Lower leg skin (tissue), 4 donors: ENCODE data around the gene CUL7. TPM values are rescaled to one million over a fixed set of nuclear protein-coding genes. Genes with fewer than 3 reads are reported as not detected.

Experiments
- DNase-seq, 2 donors: peaks; one replicate each; pipeline ENCODE4 v3.0.0-alpha.2; 2019; ENCODE audit warnings: low spot score in 2 of 2
- H3K4me3 ChIP-seq: fragments of 200-600 bp; sonication (generic); 2 replicates; pipeline ENCODE4 v1.5.1; 2017; ENCODE audit warnings: mild to moderate bottlenecking, low read depth; ENCODE audit not compliant: poor library complexity, severe bottlenecking
- CTCF ChIP-seq, 3 donors: fragments of 450-650 bp; IDR thresholded peaks; one replicate each; pipeline ENCODE4 v1.5.1; 2016; ENCODE audit warnings: antibody characterized with exemption in 3 of 3, mild to moderate bottlenecking in 3 of 3, moderate library complexity in 2 of 3
- POLR2A ChIP-seq, 2 donors: fragments of 450-650 bp; IDR thresholded peaks; one replicate each; pipeline ENCODE4 v1.6.1; 2016 to 2017; ENCODE audit warnings: antibody characterized with exemption in 2 of 2, mild to moderate bottlenecking in 1 of 2, moderate library complexity in 1 of 2
- WGBS, 2 donors: methylation state at CpG; one replicate each; pipeline ENCODE4 v1.1.5; 2018; 5-methylcytosine and 5-hydroxymethylcytosine counted together
- intact Hi-C: fragments of 100-400 bp; cut with DNase I; formaldehyde crosslinking; loops from one replicate; pipeline ENCODE4 v1.15.0; 2023; ENCODE audit warnings: low total_unique reads
- total RNA-seq, 4 donors: library from RNA; depleted of rRNA; stranded (reverse); fragments of >200 nt; gene quantifications; one replicate each; pipeline ENCODE4 v1.1.0, GENCODE V29; 2016

The CUL7 gene
- total RNA-seq, 4 donors from 2014 or later = 11.8 to 18.2 (median 13.6) TPM

DNA sequence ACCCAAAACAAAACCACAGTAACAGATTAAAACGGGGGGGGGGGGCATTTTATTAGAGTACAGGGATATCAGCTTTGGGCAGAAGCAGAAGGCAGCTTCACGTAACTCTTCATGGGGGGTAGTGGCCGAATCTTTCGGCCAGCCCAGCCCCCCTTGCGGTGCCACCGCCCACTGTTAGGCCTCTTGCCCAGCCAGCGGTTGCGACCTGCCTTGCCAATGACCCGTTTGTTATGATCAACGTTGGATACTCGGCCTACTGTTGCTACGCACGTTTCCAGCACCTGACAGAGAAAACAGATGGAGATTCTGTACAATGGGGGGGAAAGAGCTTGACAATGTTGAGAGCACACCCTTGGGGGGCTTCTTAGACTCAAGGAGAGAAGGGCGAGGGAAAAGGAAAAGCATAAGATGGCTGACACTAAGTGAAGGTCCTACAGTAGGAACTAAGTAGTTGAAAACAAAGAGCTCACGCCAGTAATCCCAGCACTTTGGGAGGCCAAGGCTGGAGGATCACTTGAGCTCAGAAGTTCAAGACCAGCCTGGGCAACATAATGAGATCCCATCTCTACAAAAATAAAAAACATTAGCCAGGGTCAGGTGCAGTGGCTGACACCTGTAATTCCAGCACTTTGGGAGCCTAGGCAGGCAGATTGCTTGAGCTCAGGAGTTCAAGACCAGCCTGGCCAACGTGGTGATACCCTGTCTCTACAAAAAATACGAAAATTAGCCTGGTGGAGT lies 724 bp upstream of the CUL7 start:
- TF ChIP-seq CTCF (IDR thresholded peaks at IDR 0.05) (no peak), POLR2A (IDR thresholded peaks at IDR 0.05) (no peak)
- no peak overlapping the region for H3K4me3 ChIP-seq
- DNase-seq = no peak
- intact Hi-C loops = no loop called here
- WGBS, 2 donors = 66 to 72% methylated on average over 17 of the region's 17 CpGs

GRCh38 chr6:43052842-43053544 lies 658 bp downstream of the CUL7 start:
- no peak for DNase-seq
- TF ChIP-seq POLR2A (IDR thresholded peaks at IDR 0.05) (no peak), CTCF (IDR thresholded peaks at IDR 0.05) (no peak)
- H3K4me3 ChIP-seq = peak overlapping the region; percentile 60
- intact Hi-C loops = no loop called here
- WGBS, 2 donors = 11 to 13% methylated on average over 22 of the region's 22 CpGs

DNA sequence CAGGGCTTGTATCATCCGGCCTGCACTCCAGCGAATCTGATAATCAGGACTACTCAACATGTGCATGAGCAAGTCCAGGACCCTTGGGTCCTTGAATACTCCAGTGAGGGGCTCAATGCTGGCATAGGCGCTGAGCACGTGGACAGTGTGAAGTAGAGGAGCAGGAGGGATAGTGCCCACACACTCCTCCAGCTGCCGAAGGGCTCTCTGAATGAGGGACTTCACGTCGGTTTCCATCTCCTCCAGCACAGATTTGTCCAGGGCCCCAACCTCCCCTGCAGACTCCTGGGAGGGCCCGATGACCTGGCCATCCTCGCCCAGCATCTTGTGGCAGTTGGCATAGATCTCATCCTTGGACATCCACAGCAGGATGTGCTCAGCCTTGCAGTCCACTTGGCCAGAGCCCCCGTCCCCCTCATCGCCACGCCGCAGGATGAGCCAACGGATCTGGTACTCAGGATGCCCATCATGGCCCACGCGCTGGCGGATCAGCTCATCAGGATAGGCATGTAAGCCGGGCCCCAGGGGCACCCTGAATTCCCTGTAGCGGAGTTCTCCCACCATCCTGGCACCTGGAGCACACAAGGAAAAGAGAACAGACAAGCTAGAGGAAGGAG lies 1.3 kb downstream of the CUL7 start:
- no peak for DNase-seq
- intact Hi-C loops = no loop called here
- 85% methylated on average over 19 of the region's 19 CpGs for WGBS, 2 donors
- no peak for TF ChIP-seq POLR2A (IDR thresholded peaks at IDR 0.05)
- TF ChIP-seq CTCF (IDR thresholded peaks at IDR 0.05) = no peak
- H3K4me3 ChIP-seq = no peak overlapping the region

DNA sequence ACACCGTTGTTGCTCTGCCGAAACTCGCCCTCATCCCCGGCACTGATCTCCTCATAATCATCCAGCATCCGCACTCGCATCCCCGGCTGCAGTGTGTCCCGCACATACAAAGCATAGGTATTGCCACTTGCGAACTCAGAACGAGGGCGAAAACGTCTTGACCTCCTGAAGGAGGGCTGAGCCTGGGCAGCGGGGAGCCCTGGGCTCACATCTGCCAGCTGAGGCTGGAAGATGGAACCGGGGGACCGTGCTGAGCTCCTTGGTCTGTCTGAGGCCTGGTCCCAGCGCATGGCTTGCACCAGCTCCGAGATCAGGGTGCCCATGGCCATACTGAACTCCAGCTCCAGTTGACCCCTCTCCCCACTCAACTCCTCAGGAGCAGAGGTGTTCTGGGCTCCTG lies 2.7 kb downstream of the CUL7 start:
- no peak overlapping the region for H3K4me3 ChIP-seq
- WGBS, 2 donors = 91 to 92% methylated on average over 17 of the region's 17 CpGs
- intact Hi-C loops = no loop called here
- DNase-seq = no peak
- TF ChIP-seq POLR2A (IDR thresholded peaks at IDR 0.05) (no peak), CTCF (IDR thresholded peaks at IDR 0.05) (no peak)

DNA sequence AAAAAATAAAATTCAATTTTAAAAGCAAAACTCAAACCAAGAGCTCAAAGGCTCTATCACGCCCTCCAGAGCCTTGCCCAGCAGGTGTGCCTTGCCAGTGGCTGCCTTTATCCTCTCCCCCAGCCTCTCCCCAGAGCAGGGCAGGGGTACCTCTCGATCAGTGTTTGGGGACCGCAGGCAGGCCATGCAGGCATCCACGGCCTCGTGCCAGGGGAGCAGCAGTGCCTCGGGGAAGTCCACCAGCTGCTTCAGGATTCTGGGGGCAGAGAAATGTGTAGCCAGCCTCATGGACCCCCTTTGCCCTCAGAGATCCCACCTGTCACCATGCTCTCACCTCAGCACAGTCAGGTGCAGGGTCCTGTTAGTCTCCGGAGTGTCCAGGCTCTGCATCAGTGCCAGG lies 5.7 kb downstream of the CUL7 start:
- TF ChIP-seq CTCF (IDR thresholded peaks at IDR 0.05) (no peak), POLR2A (IDR thresholded peaks at IDR 0.05) (no peak)
- WGBS, 2 donors = 88 to 89% methylated on average over 6 to 7 of the region's 7 CpGs
- no peak for DNase-seq
- no peak overlapping the region for H3K4me3 ChIP-seq
- intact Hi-C loops = no loop called here
